RKO (cell line): Measurements from ENCODE around the gene MCCD1.

Experiments
- DNase-seq: peaks from one replicate; pipeline ENCODE4 v3.0.0-alpha.2; 2016; ENCODE audit warnings: low spot score

MCCD1 gene

GRCh38 chr6:31543639-31544038, 14.9 kb downstream of the MCCD1 start:
- no peak for DNase-seq

DNA sequence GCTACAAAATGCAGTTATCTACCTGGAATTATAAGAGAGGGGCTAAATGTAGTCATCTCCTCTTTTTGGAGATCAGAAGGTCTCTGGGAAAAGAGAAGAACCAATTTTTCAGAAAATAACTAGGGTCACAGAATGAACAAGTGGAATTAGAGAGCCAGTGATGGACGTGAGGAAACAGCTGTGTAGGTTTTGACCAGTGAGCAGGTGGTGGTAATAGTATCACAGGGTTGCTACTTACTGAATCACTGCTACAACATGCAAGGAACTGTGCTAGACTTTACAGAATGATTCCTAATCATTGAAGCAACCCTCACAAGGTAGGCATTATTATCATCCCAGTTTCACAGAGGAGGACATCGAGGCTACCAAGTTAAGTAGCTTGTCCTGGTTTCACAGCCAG, 15.9 kb downstream of the MCCD1 start:
- no peak for DNase-seq

GRCh38 chr6:31545291-31545690, 16.5 kb downstream of the MCCD1 start:
- no peak for DNase-seq

- peak; percentile 95 for DNase-seq
These were observed 17.7 kb downstream of the MCCD1 start, which contains the start of gene ATP6V1G2 for GRCh38 chr6:31546339-31546957. Gene ATP6V1G2 (minus strand): TSS chr6:31546608. CDS start chr6:31546559, 49 bp downstream.

GRCh38 chr6:31546958-31547726, 18.4 kb downstream of the MCCD1 start, which contains the start of gene NFKBIL1:
Gene NFKBIL1 (plus strand): TSS chr6:31547608. CDS start chr6:31547695, 87 bp downstream.
- DNase-seq, result peak; percentile 98

GRCh38 chr6:31547727-31548543, 19.2 kb downstream of the MCCD1 start:
- DNase-seq, result no peak

DNA sequence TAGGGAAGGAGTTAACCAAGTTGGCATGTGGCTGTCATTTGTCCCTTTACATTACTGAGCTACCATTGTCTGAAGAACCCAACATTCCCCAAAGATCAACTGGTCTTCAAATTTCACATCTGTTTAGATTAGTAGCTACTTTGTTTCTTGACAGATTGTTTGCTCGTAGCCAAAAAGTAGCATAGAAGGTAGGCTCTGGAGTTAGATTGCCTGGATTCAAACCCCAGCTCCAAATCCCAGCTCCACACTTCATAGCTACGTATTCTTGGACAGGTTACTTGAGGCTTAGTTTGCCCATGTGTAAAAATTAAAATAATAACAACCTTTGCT, 19.7 kb downstream of the MCCD1 start:
- no peak for DNase-seq

GRCh38 chr6:31551371-31551770, 22.6 kb downstream of the MCCD1 start:
- peak; percentile 62 for DNase-seq

GRCh38 chr6:31556307-31556706, 27.5 kb downstream of the MCCD1 start:
- no peak for DNase-seq

DNA sequence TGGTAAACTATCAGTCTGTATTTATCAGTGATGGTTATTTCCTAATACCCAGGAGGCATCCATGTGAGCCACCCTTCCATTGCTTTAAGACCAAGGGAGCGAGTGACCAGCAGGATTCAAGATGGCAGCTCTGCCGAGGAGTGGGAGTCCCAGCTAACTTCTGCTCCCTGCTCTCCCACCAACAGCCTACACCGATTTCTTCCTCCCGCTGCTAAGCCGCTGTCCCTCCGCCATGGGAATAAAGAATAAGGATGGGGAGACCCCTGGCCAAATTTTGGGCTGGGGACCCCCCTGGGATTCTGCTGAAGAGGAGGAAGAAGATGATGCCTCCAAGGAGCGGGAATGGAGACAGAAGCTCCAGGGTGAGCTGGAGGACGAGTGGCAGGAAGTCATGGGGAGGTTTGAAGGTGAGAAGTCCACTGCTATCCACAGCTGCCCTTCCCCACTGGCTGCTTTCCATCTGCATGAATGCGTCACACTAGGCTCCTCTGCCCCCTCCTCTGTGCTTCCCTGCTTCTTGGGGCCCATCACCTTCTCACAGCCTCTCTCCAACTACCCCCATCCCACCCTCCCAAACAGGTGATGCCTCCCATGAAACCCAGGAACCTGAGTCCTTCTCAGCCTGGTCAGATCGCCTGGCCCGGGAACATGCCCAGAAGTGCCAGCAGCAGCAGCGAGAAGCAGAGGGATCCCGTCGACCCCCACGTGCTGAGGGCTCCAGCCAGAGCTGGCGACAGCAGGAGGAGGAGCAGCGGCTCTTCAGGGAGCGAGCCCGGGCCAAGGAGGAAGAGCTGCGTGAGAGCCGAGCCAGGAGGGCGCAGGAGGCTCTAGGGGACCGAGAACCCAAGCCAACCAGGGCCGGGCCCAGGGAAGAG, 28.9 kb downstream of the MCCD1 start:
- DNase-seq, result no peak

- no peak for DNase-seq
These were observed 29.5 kb downstream of the MCCD1 start for GRCh38 chr6:31558318-31558625.

DNA sequence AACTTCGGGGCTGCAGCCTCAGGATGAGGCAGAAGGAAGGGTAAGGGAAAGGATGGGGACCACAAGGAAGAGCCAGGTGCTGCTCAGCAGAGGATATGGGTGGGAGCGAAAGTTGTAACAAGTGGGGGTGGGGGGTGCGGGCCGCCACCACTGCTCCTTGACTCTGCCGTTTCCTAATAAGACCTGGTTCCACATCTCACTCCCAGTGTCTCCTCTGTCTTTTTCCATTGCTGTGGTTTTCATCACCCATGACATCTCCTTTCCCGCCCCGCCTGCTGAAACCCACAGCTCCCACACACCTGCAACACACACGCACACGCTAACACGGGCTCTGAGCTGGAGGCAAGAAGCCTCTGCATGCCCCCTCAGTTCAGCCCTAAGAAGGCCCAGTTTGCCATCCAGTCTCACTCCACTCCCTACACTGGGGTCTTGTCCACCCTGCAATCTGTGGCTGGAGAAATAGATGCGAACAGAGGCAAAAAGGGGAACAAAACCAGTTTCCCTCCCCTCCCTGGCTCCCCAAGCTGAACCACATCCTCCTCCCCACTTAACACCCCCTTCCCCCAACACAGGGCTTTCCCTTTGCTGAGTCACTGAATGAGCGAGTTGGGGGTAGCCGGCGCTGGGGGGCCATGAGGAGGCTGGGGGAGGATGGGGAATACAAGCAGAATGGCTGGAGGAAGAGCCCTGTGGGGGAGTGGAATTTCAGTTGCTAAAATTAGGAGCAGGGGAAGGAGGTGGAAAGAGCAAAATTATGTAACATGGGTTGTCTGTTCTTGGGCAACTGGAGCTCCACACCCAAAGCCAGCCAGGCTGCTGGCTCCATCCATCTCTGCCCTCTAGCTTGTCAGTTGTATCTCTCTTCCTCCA, 30.1 kb downstream of the MCCD1 start:
- DNase-seq, result no peak

- no peak for DNase-seq
These were observed 30.8 kb downstream of the MCCD1 start for GRCh38 chr6:31559606-31559957.

GRCh38 chr6:31559958-31560696, 31.4 kb downstream of the MCCD1 start:
- no peak for DNase-seq

DNA sequence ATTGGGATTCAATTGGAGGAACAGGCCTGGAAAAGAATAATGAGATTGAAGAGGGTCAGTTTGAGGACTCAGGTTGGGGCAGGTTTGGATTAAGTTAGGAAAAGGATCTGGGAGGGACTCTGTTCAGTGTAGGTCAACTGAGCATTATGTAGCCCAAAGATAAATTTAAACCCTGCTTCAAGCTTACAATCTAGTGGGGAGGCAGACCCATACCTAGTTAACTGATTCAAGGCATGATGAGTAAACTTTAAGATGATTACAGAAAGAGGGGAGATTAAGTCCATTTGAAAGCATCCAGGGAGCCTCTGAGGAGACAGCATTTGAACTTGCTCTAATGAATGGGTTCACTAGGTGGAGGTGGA, 31.9 kb downstream of the MCCD1 start:
- DNase-seq, result no peak

GRCh38 chr6:31567531-31568370, 39.0 kb downstream of the MCCD1 start:
- no peak for DNase-seq

GRCh38 chr6:31568537-31568961, 39.8 kb downstream of the MCCD1 start:
- DNase-seq, result no peak

- DNase-seq, result no peak
These were observed 41.2 kb downstream of the MCCD1 start for GRCh38 chr6:31569861-31570536.
